K562 (cell line): ENCODE results near the gene ANKRD49. TPM values are rescaled to one million over a fixed set of nuclear protein-coding genes. Genes with fewer than 3 reads are reported as not detected.

ENCODE experiments used
- PHF21A ChIP-seq: fragments of 450-650 bp; IDR thresholded peaks from 2 replicates; pipeline ENCODE4 v1.6.1; 2017; ENCODE audit warnings: low read depth, borderline replicate concordance
- RAD51 ChIP-seq: fragments of 450-650 bp; IDR thresholded peaks from 2 replicates; pipeline ENCODE4 v1.7.1; 2016; ENCODE audit warnings: low read depth, mild to moderate bottlenecking, borderline replicate concordance
- SIN3B ChIP-seq: fragments of 450-650 bp; IDR thresholded peaks from 2 replicates; pipeline ENCODE4 v1.6.1; 2017; ENCODE audit warnings: low read depth, mild to moderate bottlenecking, moderate library complexity
- ZNF830 ChIP-seq: fragments of 250-450 bp; sonication (Bioruptor Pico); IDR thresholded peaks from 2 replicates; pipeline ENCODE4 v1.5.0; 2021; ENCODE audit warnings: mild to moderate bottlenecking
- polyA plus RNA-seq, 8 experiments: library from polyadenylated mRNA; depleted of rRNA in 4 of 8; stranded (reverse) in 5 of 8; unstranded in 3 of 8; fragments of >200 nt; fragmentation: Nextera tagmentation in 2 of 8; fragmentation: Illumina TruSeq in 1 of 8; extraction: Ambion mirVana in 2 of 8; extraction: Trizol in 1 of 8; gene quantifications; 2 replicates each; pipeline versions ENCODE4 v1.2.1 to v1.2.3, GENCODE V29; 2011 to 2014; ENCODE audit warnings: inconsistent platforms in 1 of 8, missing spikeins in 1 of 8
- total RNA-seq, 7 experiments: library from RNA; depleted of rRNA in 6 of 7; stranded (reverse); fragments of >200 nt in 6 of 7; fragmentation: Illumina TruSeq in 2 of 7; extraction: Trizol in 2 of 7; gene quantifications; 2 replicates each; pipeline versions ENCODE4 v1.2.1 to v1.2.3, GENCODE V29; 2011 to 2021; ENCODE audit warnings: low replicate concordance in 1 of 7
- TF ChIP-seq, protein P1 (sequence below), 2 experiments: IDR thresholded peaks; 2 replicates each; pipeline ENCODE4 v1.6.1; 2012; ENCODE audit warnings: improper control_type of control experiment in 2 of 2, low read depth in 2 of 2, low read length in 2 of 2, borderline replicate concordance in 1 of 2
- TF ChIP-seq, protein P2 (sequence below): fragments of 450-650 bp; IDR thresholded peaks from 2 replicates; pipeline ENCODE4 v1.7.1; 2018; ENCODE audit warnings: mild to moderate bottlenecking, low read depth; ENCODE audit not compliant: partially characterized antibody
- TF ChIP-seq, protein P3 (sequence below): fragments of 200-600 bp; sonication (generic); IDR thresholded peaks from one replicate; pipeline ENCODE4 v1.6.1; 2012; ENCODE audit warnings: mild to moderate bottlenecking, low read depth, low read length, inconsistent platforms

The ANKRD49 gene
- total and polyA plus RNA-seq, 9 of the 15 experiments (the other 6 are each of a cell fraction or from before 2014, with no cell fraction given), result 13.4 to 43.5 (median 30.6) TPM

DNA sequence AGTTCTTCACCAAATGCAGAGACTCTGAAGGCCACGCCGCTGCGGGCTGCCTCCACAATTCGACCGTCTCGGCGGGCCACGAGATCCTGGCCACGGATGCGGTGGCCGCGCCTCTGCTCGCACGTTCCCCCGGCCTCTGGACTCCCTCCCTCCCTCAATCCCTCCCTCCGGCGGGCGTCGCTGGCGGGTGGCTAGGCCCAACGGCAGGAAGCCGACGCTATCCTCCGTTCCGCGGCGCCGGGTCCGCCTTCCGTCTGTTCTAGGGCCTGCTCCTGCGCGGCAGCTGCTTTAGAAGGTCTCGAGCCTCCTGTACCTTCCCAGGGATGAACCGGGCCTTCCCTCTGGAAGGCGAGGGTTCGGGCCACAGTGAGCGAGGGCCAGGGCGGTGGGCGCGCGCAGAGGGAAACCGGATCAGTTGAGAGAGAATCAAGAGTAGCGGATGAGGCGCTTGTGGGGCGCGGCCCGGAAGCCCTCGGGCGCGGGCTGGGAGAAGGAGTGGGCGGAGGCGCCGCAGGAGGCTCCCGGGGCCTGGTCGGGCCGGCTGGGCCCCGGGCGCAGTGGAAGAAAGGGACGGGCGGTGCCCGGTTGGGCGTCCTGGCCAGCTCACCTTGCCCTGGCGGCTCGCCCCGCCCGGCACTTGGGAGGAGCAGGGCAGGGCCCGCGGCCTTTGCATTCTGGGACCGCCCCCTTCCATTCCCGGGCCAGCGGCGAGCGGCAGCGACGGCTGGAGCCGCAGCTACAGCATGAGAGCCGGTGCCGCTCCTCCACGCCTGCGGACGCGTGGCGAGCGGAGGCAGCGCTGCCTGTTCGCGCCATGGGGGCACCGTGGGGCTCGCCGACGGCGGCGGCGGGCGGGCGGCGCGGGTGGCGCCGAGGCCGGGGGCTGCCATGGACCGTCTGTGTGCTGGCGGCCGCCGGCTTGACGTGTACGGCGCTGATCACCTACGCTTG, 50.2 kb downstream of the ANKRD49 start, which contains the start of gene FUT4 (continued):
- TF ChIP-seq, protein P1, sequence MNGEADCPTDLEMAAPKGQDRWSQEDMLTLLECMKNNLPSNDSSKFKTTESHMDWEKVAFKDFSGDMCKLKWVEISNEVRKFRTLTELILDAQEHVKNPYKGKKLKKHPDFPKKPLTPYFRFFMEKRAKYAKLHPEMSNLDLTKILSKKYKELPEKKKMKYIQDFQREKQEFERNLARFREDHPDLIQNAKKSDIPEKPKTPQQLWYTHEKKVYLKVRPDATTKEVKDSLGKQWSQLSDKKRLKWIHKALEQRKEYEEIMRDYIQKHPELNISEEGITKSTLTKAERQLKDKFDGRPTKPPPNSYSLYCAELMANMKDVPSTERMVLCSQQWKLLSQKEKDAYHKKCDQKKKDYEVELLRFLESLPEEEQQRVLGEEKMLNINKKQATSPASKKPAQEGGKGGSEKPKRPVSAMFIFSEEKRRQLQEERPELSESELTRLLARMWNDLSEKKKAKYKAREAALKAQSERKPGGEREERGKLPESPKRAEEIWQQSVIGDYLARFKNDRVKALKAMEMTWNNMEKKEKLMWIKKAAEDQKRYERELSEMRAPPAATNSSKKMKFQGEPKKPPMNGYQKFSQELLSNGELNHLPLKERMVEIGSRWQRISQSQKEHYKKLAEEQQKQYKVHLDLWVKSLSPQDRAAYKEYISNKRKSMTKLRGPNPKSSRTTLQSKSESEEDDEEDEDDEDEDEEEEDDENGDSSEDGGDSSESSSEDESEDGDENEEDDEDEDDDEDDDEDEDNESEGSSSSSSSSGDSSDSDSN (IDR thresholded peaks at IDR 0.05; ENCODE audit: borderline replicate concordance in 1 of 2, low read depth in 2 of 2, low read length in 2 of 2), result peak; percentile 91 to 94
- no peak for TF ChIP-seq PHF21A
- TF ChIP-seq, protein P2, sequence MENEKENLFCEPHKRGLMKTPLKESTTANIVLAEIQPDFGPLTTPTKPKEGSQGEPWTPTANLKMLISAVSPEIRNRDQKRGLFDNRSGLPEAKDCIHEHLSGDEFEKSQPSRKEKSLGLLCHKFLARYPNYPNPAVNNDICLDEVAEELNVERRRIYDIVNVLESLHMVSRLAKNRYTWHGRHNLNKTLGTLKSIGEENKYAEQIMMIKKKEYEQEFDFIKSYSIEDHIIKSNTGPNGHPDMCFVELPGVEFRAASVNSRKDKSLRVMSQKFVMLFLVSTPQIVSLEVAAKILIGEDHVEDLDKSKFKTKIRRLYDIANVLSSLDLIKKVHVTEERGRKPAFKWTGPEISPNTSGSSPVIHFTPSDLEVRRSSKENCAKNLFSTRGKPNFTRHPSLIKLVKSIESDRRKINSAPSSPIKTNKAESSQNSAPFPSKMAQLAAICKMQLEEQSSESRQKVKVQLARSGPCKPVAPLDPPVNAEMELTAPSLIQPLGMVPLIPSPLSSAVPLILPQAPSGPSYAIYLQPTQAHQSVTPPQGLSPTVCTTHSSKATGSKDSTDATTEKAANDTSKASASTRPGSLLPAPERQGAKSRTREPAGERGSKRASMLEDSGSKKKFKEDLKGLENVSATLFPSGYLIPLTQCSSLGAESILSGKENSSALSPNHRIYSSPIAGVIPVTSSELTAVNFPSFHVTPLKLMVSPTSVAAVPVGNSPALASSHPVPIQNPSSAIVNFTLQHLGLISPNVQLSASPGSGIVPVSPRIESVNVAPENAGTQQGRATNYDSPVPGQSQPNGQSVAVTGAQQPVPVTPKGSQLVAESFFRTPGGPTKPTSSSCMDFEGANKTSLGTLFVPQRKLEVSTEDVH, result peak; percentile 30
- peak; percentile 33; the same call in 1 of the 2 replicates for TF ChIP-seq SIN3B
- peak; percentile 19; the same call in 1 of the 2 replicates for TF ChIP-seq RAD51
- TF ChIP-seq, protein P3, sequence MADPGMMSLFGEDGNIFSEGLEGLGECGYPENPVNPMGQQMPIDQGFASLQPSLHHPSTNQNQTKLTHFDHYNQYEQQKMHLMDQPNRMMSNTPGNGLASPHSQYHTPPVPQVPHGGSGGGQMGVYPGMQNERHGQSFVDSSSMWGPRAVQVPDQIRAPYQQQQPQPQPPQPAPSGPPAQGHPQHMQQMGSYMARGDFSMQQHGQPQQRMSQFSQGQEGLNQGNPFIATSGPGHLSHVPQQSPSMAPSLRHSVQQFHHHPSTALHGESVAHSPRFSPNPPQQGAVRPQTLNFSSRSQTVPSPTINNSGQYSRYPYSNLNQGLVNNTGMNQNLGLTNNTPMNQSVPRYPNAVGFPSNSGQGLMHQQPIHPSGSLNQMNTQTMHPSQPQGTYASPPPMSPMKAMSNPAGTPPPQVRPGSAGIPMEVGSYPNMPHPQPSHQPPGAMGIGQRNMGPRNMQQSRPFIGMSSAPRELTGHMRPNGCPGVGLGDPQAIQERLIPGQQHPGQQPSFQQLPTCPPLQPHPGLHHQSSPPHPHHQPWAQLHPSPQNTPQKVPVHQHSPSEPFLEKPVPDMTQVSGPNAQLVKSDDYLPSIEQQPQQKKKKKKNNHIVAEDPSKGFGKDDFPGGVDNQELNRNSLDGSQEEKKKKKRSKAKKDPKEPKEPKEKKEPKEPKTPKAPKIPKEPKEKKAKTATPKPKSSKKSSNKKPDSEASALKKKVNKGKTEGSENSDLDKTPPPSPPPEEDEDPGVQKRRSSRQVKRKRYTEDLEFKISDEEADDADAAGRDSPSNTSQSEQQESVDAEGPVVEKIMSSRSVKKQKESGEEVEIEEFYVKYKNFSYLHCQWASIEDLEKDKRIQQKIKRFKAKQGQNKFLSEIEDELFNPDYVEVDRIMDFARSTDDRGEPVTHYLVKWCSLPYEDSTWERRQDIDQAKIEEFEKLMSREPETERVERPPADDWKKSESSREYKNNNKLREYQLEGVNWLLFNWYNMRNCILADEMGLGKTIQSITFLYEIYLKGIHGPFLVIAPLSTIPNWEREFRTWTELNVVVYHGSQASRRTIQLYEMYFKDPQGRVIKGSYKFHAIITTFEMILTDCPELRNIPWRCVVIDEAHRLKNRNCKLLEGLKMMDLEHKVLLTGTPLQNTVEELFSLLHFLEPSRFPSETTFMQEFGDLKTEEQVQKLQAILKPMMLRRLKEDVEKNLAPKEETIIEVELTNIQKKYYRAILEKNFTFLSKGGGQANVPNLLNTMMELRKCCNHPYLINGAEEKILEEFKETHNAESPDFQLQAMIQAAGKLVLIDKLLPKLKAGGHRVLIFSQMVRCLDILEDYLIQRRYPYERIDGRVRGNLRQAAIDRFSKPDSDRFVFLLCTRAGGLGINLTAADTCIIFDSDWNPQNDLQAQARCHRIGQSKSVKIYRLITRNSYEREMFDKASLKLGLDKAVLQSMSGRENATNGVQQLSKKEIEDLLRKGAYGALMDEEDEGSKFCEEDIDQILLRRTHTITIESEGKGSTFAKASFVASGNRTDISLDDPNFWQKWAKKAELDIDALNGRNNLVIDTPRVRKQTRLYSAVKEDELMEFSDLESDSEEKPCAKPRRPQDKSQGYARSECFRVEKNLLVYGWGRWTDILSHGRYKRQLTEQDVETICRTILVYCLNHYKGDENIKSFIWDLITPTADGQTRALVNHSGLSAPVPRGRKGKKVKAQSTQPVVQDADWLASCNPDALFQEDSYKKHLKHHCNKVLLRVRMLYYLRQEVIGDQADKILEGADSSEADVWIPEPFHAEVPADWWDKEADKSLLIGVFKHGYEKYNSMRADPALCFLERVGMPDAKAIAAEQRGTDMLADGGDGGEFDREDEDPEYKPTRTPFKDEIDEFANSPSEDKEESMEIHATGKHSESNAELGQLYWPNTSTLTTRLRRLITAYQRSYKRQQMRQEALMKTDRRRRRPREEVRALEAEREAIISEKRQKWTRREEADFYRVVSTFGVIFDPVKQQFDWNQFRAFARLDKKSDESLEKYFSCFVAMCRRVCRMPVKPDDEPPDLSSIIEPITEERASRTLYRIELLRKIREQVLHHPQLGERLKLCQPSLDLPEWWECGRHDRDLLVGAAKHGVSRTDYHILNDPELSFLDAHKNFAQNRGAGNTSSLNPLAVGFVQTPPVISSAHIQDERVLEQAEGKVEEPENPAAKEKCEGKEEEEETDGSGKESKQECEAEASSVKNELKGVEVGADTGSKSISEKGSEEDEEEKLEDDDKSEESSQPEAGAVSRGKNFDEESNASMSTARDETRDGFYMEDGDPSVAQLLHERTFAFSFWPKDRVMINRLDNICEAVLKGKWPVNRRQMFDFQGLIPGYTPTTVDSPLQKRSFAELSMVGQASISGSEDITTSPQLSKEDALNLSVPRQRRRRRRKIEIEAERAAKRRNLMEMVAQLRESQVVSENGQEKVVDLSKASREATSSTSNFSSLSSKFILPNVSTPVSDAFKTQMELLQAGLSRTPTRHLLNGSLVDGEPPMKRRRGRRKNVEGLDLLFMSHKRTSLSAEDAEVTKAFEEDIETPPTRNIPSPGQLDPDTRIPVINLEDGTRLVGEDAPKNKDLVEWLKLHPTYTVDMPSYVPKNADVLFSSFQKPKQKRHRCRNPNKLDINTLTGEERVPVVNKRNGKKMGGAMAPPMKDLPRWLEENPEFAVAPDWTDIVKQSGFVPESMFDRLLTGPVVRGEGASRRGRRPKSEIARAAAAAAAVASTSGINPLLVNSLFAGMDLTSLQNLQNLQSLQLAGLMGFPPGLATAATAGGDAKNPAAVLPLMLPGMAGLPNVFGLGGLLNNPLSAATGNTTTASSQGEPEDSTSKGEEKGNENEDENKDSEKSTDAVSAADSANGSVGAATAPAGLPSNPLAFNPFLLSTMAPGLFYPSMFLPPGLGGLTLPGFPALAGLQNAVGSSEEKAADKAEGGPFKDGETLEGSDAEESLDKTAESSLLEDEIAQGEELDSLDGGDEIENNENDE, result no peak
- peak; percentile 86; the same call in 1 of the 2 replicates for TF ChIP-seq ZNF830 (CRISPR knock-in tag)
